HG02798 (cell line): Measurements from ENCODE around the gene ELN.
"Not testable (repeated sequence)": the region's sequence is repeated elsewhere in the genome, so short reads cannot be mapped to it uniquely, and the experiment has no call there.

Source experiments
- ATAC-seq: cut with Tn5 transposase; IDR thresholded peaks from one replicate; pipeline ENCODE4 v1.9.1; 2021; ENCODE audit warnings: mild to moderate bottlenecking; ENCODE audit not compliant: unreplicated experiment, poor library complexity

The ELN gene

DNA sequence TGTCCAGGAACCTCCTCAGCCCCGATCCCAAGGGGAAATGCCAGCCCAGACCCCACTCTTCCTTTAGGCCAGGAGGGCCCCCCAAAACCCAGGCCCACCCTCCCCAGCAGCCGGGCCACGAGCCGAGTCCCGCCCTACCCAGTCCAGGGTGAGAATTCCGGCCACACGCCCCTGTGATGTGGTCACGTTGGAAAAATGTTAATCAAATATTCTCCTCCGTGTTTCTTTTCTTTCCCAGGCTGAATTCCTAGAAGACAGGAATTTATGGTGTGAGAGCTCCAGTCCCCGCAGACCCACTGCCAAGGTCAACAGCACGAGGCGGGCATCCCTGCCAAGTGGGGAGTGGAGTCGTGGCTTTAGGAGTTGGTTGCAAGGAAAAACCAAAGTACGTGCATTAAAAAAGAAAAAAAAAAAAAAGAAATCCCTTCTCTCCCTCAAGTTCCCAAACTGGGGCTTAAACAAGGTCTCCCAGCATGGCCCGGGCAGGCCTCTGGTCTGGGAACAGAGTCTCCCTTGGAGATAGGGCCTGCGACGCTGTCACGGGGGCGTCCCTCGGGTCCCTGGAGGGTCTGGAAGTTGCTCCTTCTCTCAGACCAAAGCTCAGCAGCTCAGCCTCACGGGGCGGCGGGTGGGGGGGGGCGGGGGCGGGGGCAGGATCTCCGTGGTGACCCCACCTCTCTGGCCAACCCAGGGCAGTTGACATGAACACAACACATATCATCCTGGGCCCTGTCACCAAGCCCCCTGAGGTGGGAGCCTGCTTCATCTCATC is 28.1 kb upstream of the ELN start:
- ATAC-seq = no peak

DNA sequence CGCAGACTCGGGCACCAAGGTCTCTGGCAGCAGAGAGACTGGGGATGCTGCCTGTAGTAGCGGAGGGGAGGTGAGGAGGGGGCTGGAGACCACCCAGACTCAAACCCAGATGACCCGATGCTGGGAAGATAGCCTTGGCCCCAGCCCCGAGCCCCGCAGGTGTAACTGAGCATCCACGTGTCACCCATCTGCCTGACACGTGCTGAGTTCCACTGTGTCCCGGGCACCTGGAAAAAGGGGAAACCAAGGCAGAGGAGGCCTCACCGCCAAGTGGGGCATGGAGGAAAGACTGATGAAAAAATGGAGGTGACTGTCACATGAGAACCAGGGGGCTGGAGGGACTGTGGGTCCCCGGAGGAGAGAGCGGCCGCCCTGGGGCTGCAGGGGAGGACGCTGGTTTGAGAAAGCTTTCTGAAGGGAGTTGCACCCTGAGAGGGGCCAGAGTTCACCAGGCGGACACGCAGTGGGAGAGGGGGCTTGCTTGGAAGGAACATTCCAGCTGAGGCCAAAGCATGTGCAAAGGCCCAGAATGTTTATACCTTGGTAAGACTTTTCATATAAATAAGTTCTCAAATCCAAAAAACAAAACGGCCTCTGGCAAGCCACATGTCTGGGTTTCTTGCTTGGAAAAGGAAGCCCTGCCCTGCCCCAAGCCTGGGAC is 27.4 kb upstream of the ELN start:
- ATAC-seq = no peak

DNA sequence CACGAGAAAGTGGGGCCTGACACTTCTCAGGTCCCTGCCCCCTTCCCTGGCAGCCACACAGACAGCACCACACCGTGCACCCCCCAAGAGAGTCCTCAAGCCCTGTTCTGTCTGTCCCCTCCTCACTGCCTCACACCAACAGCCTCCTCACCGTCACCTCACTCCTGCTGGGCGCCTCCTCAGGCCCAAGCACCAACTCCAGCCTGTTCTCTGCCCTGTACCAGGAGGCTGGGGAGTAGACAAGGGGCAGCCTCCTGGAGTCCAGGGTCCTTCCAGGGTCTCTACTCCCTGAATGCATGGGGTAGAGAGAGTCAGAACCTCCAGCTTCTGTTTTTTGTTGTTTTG is 26.9 kb upstream of the ELN start:
- no peak for ATAC-seq

DNA sequence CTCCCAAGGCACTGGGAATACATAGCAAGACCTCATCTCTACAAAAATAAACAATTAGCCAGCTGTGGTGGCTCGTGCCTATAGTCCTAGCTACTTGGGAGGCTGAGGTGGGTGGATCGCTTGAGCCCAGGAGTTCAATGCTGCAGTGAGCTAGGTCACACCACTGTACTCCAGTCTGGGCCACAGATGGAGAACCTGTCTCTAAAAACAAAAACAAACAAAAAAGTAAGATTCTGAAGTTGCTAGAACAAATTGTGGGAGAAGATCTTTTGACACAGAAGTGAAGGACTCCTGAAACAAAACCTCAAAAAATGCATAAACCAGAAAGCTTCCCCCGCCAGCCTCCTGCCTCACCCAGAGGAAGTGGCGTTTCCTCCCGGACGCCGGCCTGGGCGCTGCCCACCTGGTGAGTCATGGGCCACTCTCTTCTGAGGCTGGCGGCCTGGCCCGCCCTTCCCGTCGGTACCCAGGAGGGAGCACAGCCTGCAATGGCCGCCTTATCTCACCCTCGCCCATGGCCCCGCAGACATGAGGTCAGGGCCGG is 25.4 kb upstream of the ELN start:
- ATAC-seq = no peak

DNA sequence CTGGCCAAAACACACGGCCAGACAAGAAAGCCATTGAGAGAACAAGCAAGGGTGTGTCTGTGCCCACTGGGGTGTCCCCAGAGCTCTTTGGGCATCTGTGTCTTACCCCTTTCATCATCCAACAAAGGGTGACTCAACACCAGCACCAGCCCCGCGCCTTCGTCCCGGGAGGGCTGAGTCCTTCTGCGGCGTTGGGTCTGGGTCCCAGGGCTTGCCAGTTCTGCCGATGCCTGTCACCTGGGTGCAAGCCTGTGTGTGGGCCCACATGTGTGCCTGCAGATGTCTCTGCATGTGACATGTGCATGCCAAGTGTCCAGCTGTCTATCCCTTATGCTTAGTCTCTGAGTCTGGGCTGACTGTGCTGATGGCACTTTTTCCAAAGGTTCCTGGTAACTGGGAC is 24.4 kb upstream of the ELN start:
- no peak for ATAC-seq

DNA sequence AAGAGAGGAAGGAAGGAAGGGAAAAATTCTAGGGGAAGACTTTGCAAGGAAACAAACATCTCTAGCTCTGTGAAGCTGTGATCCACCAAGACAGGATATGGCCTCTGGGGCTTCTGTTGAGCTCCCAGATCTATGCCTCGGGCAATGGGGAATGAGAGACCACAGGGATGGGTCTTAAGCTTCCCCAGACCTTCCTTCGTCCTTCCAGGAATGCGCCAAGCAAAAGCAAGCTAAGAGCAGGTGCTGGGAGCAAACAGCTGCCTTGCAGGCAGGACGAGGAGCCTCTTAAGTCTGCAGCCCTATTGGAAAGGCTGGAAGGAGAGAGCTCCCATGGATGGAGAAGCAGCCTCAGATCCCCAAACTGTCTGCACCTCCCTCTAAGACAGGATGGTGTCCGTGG is 21.9 kb upstream of the ELN start:
- ATAC-seq = no peak

DNA sequence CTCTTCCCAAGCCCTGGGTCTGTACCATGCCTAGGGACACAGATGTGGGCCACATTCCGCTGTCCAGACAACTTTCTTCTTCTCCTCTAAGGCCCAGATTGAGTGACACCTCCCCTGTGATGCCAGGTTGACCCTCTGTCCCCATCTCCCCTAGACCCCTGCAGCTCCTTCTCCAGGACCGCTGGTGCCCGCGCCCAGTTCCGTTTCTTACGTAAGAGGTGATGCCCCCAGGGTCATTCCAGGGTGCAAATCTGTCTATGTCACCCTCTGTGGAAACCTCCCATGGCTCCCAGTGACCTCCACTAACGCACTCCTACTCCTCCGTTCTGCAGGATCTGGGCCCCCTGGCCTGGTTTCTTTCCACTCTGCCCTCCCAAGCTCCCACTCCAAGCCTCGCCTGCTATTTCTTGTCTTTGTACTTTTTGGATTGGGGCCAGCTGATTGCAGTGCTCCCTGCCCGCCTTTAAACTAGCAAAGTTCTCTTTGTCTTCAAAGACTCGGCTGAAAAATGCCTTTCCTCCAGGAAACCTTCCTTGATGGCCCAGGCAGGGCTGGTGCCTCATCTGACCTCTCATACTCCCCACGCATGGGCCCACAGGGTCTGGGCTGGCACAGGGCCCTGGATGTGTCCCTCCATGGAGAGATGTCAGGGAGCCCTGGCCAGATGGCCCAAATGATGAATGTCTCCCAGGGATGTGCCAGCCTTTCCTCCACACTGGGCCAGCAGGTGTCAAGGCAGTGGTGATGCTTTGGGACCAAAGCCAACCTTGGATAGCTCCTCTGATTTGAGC is 21.3 kb upstream of the ELN start:
- ATAC-seq = no peak

DNA sequence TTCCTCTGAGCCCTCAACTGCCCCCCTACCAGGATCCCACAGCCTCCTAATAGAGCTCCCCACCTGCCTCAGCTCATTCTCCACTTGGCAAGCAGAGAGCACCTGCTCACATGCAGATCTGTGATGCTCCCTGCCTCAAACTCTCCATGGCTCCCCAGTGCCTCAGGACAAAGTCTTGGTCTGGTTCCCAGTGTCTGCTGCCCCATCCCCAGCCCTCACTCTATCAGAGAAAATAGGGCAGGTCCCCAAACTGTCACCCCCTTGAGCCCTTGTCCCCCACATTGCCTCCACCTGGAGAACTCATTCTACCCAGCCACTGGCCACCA is 20.8 kb upstream of the ELN start:
- no peak for ATAC-seq

DNA sequence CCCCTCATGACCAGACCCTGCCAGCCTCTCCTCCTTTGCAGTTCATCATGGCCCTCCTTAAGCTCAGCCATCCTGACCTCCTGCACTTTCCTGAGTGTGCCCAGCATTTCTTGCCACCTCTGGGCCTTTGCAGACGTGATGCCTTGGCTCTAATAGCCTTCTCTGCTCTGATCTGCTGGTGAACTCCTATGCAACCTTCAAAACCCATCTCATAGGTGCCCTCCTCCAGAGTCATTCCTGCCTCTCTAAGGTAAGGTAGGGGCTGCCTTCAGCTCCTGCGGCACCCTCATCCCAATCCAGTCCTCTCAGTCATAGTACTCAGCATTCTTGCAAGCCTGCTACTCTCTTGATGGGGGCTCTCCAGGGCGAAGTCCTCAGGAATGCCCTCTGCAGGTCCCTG is 19.3 kb upstream of the ELN start:
- ATAC-seq = no peak

DNA sequence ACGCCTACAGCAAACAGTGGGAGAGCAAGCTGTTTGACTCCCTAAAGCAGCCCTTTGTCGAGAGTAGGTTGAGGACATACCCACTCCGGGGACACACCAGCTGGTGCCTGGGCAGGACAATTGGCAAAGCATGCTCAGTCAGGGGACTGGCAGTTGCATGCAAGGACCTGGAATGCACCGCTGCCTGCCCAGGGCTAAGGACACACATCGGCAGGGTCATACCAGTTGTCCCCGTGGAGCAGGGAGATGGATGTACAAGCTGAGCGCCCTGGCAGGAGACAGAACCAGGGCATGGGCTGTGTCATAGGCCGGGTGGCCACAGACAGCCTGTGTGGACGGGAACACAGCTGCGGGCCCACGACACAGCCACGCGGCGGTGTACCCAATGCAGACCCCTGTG is 18.3 kb upstream of the ELN start:
- ATAC-seq = no peak

DNA sequence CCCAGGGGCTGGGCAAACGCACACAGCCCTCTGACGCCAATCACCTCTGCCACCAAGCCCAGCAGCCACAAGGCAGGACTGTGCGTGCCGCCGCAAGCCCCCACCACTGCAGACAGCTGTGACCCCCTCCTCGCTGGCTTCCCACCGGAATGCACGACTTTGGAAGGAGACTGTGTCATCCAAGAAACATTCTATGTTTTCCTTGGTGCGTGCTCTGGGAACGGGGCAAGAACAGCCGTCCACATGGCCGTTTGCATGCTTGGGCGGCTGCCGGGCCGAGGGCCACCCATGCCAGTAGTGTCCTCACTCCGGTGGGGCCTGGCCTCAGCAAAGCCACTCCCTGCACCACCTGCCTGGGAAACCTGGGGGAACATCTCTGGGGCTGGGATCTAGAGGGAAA is 17.6 kb upstream of the ELN start:
- ATAC-seq = no peak

DNA sequence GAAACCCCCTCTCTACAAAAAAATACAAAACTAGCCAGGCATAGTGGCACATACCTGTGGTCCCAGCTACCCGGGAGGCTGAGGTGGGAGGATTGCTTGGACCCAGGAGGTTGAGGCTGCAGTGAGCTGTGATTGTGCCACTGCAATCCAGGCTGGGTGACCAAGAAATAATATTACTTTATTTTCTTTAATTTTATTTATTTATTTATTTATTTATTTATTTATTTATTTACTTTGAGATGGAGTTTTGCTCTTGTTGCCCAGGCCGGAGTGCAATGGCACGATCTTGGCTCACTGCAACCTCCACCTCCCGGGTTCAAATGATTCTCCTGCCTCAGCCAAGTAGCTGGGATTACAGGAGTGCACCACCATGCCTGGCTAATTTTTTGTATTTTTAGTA is 16.6 kb upstream of the ELN start:
- ATAC-seq = not testable (repeated sequence)

DNA sequence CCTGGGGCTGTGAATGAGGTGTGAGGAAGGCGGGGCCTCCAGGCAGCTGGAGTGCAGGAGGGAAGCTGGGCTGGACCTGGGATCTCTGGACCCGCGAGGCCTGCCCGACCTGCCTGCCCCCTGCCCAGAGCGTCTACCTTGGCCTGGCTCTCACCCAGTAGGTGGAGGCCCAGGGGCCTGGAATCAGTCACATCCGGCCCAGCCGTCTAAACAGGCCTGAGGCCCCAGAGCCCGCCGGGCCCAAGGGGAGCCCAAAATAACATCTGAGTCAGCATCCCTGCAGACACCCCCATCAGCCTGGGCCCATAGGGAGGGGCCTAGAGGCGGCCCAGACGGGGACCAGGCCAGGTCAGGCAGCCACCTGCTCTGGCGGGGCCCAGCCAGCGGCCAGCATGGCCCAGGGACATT is 15.1 kb upstream of the ELN start:
- ATAC-seq = peak; percentile 83

DNA sequence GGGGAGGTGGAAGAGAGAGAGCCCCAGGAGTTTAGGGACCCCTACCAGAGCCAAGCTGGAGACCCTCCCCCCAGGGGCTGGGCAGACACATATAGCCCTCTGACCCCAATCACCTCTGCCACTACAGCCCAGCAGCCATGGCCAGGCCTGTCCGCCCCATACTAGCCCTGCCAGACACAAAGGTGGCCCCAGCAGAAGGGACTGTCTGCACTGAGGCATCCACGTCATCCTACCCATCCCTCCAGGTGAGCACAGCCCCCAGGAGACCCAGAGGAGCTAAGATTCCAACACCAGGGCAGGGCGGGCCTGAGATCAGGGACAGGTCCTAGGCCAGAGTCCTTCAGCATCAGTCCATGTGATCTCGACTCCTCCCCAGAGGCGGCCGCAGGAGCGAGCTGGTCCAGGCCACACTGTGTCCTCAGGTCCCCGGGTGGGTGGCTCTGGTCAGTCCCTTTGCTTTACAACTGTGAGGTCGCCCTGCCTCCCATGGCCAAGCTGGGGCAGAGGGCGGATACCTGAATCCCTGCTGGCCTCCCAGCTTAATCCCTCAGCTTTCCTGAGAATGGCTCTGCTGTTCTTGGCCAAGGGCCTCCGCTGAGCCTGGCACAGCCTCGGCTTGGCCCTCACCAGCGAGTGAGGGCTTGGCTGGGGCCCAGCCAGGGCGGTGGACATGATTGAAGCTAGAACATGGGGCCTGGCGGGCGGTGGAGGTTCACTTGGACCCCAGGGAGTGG is 14.3 kb upstream of the ELN start:
- ATAC-seq = no peak

DNA sequence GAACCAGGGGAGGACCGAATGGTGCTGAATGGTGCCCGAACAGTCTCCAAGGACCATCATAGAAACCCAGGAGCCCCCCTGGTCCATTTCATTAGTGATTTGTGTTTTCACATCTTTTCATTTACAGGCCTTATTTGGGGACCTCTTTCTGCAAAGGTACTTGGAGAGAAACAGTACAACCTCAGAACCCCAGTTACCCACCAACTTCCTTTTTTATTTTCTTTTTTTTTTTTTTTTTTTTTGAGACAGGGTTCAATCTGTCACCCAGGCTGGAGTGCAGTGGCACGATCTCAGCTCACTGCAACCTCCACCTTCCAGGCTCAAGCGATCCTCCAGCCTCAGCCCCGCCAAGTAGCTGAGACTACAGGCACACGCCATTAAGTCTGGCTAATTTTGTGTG is 13.0 kb upstream of the ELN start:
- ATAC-seq = no peak

DNA sequence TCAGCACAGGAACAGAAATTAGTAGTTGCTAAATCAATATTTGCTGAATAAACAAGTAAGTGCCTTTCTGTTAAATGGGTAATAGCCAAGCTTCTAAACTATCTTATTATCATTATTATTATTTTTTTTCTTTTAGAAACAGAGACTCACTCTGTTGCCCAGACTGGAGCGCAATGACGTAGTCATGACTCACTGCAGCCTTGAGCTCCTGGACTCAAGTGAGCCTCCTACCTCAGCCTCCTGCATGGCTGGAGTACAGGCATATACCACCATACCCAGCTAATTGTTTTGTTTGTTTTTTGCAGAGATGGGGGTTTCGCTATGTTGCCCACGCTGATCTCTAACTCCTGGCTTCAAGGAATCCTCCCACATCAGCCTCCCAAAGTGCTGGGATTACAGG is 12.3 kb upstream of the ELN start:
- no peak for ATAC-seq

DNA sequence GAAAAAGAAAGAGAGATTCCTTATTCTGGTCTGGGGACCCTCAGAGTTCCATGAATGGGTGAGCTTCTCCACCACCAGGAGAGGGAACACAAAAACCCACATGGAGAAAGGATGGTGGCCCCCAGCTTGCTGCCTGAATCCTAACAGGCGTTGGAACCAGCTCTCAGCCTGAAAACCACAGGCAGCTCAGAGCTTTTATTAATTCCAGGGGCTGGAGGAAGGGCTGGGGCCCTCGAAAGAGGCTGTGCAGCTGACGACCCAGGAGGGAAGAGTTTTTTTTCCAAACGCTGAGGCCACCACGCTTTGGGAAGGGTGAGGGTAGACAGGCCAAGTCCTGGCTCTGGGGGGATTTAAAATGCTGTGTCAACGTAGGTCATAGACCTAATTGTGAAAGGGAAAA is 10.8 kb upstream of the ELN start:
- ATAC-seq = no peak

DNA sequence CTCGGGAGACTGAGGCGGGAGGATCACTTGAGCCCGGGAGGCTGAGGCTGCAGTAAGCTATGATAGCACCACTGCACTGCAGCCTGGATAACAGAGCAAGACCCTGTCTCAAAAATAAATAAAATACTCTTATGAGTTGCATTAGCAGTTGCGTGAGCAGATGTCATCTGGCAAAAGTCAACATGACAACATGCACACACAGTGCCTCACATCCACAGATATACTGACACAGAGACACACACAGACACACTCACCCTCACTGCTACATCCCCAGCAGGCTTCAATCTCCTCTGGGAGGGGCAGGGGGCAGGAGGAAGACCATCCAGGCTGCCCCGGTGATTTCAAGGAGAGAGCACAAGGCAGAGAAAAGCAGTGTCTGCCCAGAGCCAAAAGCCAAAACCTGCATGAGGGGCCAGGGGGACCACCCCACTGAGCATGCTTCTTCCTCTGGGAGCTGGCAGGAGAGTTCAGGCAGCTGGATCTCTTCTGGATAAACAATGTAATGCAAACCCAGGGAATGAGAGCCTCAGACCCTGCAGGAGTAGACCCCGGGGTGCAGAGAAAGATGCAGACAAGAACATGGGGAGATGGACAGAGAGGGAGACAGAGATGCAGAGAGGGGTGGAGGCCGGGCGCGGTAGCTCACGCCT is 9.6 kb upstream of the ELN start:
- no peak for ATAC-seq

DNA sequence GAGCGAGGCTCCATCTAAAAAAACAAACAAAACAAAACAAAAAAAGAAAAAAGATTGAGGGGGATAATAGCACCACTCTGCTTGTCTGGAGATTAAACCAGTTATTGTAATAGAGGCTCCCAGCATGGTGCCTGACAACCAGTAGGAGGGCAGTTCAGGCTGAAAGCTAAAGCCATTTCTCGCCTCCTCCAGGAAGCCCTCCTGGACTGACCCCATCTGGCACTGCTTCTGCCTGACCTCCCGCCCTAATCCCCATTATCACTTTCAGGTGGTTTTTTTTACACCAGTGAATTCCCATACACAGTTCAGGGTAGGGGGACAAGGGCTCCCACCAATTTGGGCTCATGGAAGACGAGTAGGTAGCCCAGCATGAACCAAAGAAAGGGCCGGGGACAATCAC is 8.8 kb upstream of the ELN start:
- ATAC-seq = no peak

DNA sequence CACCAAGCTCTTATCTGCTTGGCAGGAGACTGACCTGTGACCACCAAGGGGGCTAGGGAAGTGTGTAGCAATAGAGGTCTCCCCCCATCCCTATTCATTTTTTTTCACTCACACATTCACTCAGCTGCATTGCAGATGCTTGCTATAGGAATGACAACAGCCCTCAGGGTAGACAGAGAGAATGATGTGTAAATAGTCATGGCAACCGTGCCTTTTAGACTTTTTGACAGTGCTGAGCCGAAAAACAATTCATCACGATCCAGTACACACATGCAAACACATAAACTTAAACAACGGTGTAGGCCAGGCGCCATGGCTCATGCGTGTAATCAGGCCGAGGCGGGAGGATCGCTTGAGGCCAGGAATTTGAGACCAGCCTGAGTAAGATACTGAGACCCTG is 7.6 kb upstream of the ELN start:
- ATAC-seq = no peak
